SIG-M5 (cell line): ENCODE data around the gene MUC5AC.

Source experiments
- DNase-seq: peaks from one replicate; lab custom pipeline; 2025; lab: John Stamatoyannopoulos, UW

Gene MUC5AC

GRCh38 chr11:1226226-1226985 lies 68.7 kb downstream of the MUC5AC start:
- no peak for DNase-seq

GRCh38 chr11:1226986-1227550 lies 69.3 kb downstream of the MUC5AC start:
- DNase-seq = no peak

- DNase-seq = no peak
These were observed 69.9 kb downstream of the MUC5AC start for GRCh38 chr11:1227551-1228100.

GRCh38 chr11:1228101-1228821 lies 70.5 kb downstream of the MUC5AC start:
- no peak for DNase-seq

- no peak for DNase-seq
These were observed 71.2 kb downstream of the MUC5AC start for GRCh38 chr11:1228921-1229451.

- no peak for DNase-seq
These were observed 71.8 kb downstream of the MUC5AC start for GRCh38 chr11:1229471-1230120.

GRCh38 chr11:1230121-1230455 lies 72.3 kb downstream of the MUC5AC start:
- DNase-seq = no peak

GRCh38 chr11:1230456-1231395 lies 73.0 kb downstream of the MUC5AC start:
- DNase-seq = no peak

GRCh38 chr11:1231396-1232020 lies 73.8 kb downstream of the MUC5AC start:
- no peak for DNase-seq

- no peak for DNase-seq
These were observed 74.5 kb downstream of the MUC5AC start for GRCh38 chr11:1232021-1232882.

GRCh38 chr11:1232883-1233321 lies 75.1 kb downstream of the MUC5AC start:
- no peak for DNase-seq

- DNase-seq = no peak
These were observed 75.7 kb downstream of the MUC5AC start for GRCh38 chr11:1233351-1234053.

- no peak for DNase-seq
These were observed 76.4 kb downstream of the MUC5AC start for GRCh38 chr11:1234054-1234720.

GRCh38 chr11:1234771-1235305 lies 77.1 kb downstream of the MUC5AC start:
- DNase-seq = no peak

GRCh38 chr11:1235306-1235900 lies 77.7 kb downstream of the MUC5AC start:
- no peak for DNase-seq

- DNase-seq = no peak
These were observed 78.2 kb downstream of the MUC5AC start for GRCh38 chr11:1235901-1236315.

- no peak for DNase-seq
These were observed 78.8 kb downstream of the MUC5AC start for GRCh38 chr11:1236316-1237127.
